ENCODE results near the gene CDKL2.

Gene CDKL2

DNA sequence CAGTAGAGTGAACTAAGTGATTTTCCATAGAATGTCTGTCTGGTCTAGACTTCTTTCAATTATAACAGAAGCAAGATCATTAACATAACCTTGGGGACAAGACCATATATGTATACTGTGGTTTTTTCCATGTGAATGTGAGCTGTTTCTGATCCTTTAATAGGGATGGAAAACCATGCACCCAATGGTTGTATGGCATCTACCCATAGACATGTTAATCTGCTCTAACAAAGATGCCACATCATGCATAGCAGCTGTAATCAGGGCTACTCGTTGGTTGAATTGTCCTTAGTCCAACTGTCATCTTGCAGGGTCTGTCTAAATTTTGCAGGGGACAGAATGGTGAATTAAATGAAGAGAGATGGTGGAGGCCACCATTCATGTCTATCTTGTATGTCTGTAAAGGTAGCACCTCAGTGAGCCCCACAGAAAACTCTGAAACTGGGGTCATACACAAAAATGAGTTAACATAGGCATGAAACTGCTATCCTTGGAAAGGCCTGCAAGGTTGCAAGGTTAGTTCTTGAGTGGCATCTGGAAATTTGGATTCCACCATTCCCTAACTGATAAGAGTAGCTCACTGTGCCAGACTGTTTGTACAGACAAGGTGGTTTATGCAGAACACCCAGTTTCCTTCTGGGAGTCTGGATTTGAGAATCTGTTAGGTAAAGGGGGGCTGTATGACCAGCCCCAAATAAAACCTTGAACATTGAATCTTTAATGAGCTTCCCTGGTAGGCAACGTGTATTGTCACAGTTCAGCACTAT lies 99.6 kb downstream of the CDKL2 start:
- no peaks in the 10 kb centered on the region for H3K27me3 ChIP-seq (replicated peaks)
- no peak for DNase-seq
- TF ChIP-seq CTCF (IDR thresholded peaks at IDR 0.05; ENCODE audit: low read depth, low read length, missing control alignments): no peak
- peaks cover 22% of the 10 kb centered on the region for H3K36me3 ChIP-seq (replicated peaks)
- H3K27ac ChIP-seq: no peak overlapping the region
- H3K4me3 ChIP-seq (ENCODE audit: low read depth, low read length): no peak overlapping the region
- in situ Hi-C loops (cut with HindIII; ENCODE audit: low pct_ligation_motif_present, low sequenced_read_pairs): no loop called here
